ENCODE measurements around the gene ENOPH1.

DNA sequence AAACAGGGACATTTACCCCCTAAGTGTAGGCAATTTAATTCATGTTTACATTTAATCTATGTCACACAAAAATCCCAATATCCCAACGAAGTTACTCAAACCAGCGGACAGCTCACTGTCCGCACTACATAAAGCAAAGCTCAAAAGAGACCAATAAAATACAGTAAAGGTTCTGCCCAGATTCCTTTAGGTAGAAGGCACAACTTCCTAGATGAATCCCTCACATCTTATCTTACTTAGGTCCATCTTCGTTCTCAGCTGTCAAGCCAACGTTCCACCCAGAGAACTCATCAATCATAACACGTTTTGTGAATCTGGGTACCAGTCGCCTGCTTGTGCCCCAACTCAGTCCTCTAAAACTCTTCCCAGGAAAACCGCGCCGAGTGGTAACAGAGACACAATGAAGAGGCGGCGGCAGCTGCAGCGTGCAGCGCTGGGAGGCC is 1.8 kb upstream of the ENOPH1 start:
- TF ChIP-seq POLR2A (IDR thresholded peaks at IDR 0.05; ENCODE audit: low read depth, low read length) (no peak; the same call in 1 of the 2 replicates), POLR2AphosphoS5 (IDR thresholded peaks at IDR 0.05; ENCODE audit: low read depth, low read length) (0 out of 2 replicates have a peak, but pooled peaks have one; percentile 28)

Data from GM12891 (cell line).